GM21619 (cell line): ENCODE measurements around the gene ZNF586.
"Not testable (repeated sequence)": the region's sequence is repeated elsewhere in the genome, so short reads cannot be mapped to it uniquely, and the experiment has no call there.

Experiments
- ATAC-seq: cut with Tn5 transposase; IDR thresholded peaks from one replicate; pipeline ENCODE4 v1.9.1; 2021; ENCODE audit not compliant: unreplicated experiment

ZNF586 gene

GRCh38 chr19:57769345-57770131 lies at the start of gene ZNF586:
Gene ZNF586 (plus strand): TSS chr19:57769676. CDS start chr19:57769843, 167 bp downstream.
- peak; percentile 99 for ATAC-seq

GRCh38 chr19:57719901-57720519 lies 49.5 kb upstream of the ZNF586 start:
- no peak for ATAC-seq

GRCh38 chr19:57720878-57721277 lies 48.6 kb upstream of the ZNF586 start:
- no peak for ATAC-seq

GRCh38 chr19:57738320-57738719 lies 31.2 kb upstream of the ZNF586 start:
- ATAC-seq: not testable (repeated sequence)

GRCh38 chr19:57738770-57739169 lies 30.7 kb upstream of the ZNF586 start:
- not testable (repeated sequence) for ATAC-seq

- ATAC-seq: peak; percentile 97
These were observed 22.6 kb upstream of the ZNF586 start, which contains the start of gene ZNF776 for GRCh38 chr19:57746580-57747471. Gene ZNF776 (plus strand): TSS chr19:57746815. CDS start chr19:57747059, 244 bp downstream.

- ATAC-seq: no peak
These were observed 22.0 kb upstream of the ZNF586 start for GRCh38 chr19:57747472-57747807.

GRCh38 chr19:57748029-57748428 lies 21.4 kb upstream of the ZNF586 start:
- no peak for ATAC-seq

- no peak for ATAC-seq
These were observed 15.3 kb upstream of the ZNF586 start for GRCh38 chr19:57754091-57754673.

- no peak for ATAC-seq
These were observed 14.4 kb upstream of the ZNF586 start for GRCh38 chr19:57755031-57755430.

- no peak for ATAC-seq
These were observed 11.5 kb upstream of the ZNF586 start for GRCh38 chr19:57757941-57758340.

GRCh38 chr19:57759096-57759495 lies 10.4 kb upstream of the ZNF586 start:
- no peak for ATAC-seq

- ATAC-seq: no peak
These were observed 1.9 kb downstream of the ZNF586 start for GRCh38 chr19:57771417-57771816.

GRCh38 chr19:57773488-57773887 lies 4.0 kb downstream of the ZNF586 start:
- ATAC-seq: no peak

GRCh38 chr19:57776764-57777296 lies 7.4 kb downstream of the ZNF586 start:
- no peak for ATAC-seq

- no peak for ATAC-seq
These were observed 8.9 kb downstream of the ZNF586 start for GRCh38 chr19:57778336-57778735.

GRCh38 chr19:57779220-57779845 lies 9.9 kb downstream of the ZNF586 start:
- no peak for ATAC-seq

- ATAC-seq: no peak
These were observed 16.8 kb downstream of the ZNF586 start for GRCh38 chr19:57786286-57786685.

GRCh38 chr19:57786906-57787305 lies 17.4 kb downstream of the ZNF586 start:
- ATAC-seq: no peak

- no peak for ATAC-seq
These were observed 18.7 kb downstream of the ZNF586 start for GRCh38 chr19:57788114-57788692.
